CD4-positive, alpha-beta T cell treated with Interleukin-6 for 4 hours (primary cell): ENCODE measurements around the gene GFI1.
"Not testable (repeated sequence)": the region's sequence is repeated elsewhere in the genome, so short reads cannot be mapped to it uniquely, and the experiment has no call there.

Experiments
- DNase-seq: peaks from one replicate; pipeline ENCODE4 v3.0.0-alpha.2; 2020; ENCODE audit warnings: mixed read lengths

The GFI1 gene

GRCh38 chr1:92486251-92487077 is at the start of gene GFI1:
GFI1 (minus strand) TSS chr1:92486925; CDS start chr1:92483487, 3,438 bp downstream.
- DNase-seq, result peak; percentile 70

- DNase-seq, result not testable (repeated sequence)
Observed at GRCh38 chr1:92532371-92532770, 45.6 kb upstream of the GFI1 start.

- not testable (repeated sequence) for DNase-seq
Observed at GRCh38 chr1:92531939-92532338, 45.2 kb upstream of the GFI1 start.

- no peak for DNase-seq
Observed at GRCh38 chr1:92527670-92528069, 40.9 kb upstream of the GFI1 start.

- not testable (repeated sequence) for DNase-seq
Observed at GRCh38 chr1:92524944-92525590, 38.3 kb upstream of the GFI1 start.

DNA sequence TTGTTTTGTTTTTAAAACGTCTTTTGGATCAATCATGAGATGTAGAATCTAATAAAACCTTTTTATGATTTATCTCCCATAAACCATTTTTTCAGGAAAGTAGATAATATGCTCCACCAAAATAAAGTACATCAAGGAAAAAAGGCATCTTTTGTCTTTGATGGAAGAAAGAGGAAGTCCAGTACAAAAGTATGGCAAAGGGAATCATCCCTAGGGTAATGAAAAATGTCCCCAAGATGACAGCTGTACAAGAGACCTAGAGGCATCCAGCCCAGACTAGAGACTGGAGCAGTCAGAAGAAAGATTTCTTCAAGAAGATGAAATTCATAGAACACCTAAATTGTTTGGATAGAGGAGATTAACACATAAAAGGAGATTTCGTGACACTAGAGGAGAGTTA is 32.3 kb upstream of the GFI1 start:
- DNase-seq, result no peak

DNA sequence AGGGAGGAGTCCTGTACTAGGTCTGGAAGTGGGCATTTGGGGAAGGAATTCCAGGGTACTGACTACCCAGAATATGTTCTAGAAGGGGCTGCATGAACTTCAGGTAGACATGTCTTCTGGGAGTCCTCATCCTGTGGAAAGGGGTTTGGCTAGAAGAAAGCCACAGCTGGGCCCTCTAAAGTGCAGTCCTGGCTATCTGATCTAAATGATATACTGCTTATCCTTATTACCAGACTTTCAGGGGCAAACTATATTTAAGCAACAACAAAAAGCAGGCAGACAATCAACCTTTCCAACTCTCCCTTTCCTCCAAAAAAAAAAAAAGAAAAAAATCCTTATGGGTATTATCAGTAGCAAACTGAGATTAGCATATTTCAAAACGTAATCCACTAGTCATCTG is 29.8 kb upstream of the GFI1 start:
- no peak for DNase-seq

DNA sequence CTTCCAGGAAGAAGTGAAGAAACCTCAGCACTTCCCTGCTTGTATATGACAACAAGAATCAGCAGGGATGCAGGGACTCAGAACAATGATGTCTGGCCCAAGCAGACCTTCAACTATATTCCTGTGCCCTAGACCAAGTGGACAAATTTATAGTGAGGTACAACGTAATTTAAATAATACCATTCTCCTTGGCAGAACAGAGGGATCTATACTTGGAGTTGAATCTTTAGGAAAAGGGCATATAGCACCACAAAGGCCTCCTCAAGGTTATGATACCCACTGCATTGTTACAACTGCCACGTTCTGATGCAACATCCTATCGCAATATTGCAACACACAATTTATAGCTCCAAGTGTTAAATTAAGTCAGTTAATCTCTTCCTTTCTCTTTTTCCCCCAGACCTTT is 29.1 kb upstream of the GFI1 start:
- no peak for DNase-seq

- DNase-seq, result no peak
Observed at GRCh38 chr1:92511541-92511940, 24.8 kb upstream of the GFI1 start.

DNA sequence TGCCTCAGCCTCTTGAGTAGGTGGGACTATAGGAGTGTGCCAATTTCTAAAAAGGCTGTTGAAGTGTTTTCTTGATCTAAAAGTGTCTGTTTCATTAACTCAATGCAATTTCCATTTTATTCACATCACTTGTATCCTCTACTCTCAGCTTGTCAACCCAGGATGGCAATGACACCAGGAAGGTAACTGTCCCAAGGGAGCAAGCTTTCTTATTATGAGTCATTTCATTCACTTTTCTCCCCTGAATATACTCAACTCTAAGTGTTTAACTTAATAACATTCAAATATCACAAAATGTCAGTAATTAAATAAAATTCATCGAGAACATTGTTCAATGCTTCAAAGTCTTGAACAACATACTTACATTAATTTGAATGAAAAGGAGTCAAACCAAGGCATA is 22.9 kb upstream of the GFI1 start:
- no peak for DNase-seq

GRCh38 chr1:92505015-92505692 is 18.4 kb upstream of the GFI1 start:
- DNase-seq, result no peak

DNA sequence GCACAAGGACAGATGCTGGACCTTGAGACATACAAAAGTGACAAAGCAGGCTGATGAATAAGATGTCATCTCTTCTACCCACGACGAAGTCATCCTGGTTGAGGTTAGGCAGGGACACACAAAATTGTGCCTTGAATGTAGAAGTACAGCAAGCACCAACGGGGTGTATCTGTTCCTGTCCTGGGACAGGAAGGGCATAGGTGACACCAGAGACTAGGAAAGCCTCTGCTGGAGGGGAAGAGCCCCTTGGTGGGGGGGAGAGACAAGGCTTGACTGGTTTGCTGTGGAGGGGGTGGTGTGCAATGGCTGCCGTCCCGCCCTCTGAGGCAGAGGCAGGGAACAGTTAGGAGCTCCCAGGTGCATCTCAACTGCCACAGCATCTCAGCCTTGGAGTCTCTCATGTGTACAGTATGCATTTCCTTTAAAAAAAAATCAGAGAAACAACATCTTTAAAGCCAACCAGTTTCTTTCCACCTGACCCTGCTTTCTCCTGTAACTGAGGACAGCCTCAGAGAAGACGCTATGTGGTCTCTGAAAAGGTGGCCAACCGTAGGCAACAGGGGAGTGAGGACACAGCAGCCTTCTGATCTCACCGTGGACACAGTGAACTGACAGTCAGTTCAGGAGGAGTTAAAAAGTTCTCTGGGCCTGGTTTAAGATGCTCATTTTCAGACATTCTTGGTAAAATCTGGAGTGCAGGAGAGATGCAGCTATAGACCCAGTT is 17.7 kb upstream of the GFI1 start:
- no peak for DNase-seq

DNA sequence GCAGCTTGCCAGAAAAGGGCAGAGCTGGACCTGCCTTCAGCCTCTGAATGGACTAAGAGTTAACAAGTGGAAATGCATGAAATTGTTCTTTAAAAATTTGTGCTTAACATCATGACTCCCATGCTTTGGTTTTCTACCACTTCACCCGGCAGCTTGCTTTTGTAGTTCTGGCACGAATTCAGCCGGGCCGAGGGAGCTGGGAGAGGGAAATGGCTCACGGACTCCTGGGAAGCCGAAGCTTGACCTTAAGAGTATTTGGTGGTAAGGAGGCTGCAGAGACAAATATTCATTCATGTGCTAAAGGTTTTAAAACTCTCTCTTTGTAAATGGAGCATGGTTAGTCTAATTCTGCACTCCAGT is 17.2 kb upstream of the GFI1 start:
- no peak for DNase-seq

- no peak for DNase-seq
Observed at GRCh38 chr1:92503043-92503925, 16.6 kb upstream of the GFI1 start.

GRCh38 chr1:92502247-92502646 is 15.5 kb upstream of the GFI1 start:
- DNase-seq, result no peak

DNA sequence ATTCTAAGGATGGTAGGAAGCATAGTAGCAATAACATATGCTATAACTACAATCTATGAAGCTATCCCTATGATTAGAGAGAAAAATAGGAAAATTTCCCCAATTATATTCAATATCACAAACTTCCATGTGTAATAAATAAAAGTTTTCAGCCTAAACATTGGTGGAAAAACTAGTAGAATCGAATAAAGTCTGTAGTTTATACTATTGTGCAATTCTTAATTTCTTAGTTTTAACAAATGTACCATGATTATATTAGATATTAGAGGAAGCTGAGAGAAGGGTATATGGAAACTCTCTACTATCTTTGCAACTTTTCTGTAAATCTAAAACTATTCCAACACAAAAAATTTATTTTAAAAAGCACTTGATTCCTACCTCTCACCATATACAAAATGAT is 13.8 kb upstream of the GFI1 start:
- no peak for DNase-seq

GRCh38 chr1:92495392-92496063 is 8.8 kb upstream of the GFI1 start:
- DNase-seq, result no peak

DNA sequence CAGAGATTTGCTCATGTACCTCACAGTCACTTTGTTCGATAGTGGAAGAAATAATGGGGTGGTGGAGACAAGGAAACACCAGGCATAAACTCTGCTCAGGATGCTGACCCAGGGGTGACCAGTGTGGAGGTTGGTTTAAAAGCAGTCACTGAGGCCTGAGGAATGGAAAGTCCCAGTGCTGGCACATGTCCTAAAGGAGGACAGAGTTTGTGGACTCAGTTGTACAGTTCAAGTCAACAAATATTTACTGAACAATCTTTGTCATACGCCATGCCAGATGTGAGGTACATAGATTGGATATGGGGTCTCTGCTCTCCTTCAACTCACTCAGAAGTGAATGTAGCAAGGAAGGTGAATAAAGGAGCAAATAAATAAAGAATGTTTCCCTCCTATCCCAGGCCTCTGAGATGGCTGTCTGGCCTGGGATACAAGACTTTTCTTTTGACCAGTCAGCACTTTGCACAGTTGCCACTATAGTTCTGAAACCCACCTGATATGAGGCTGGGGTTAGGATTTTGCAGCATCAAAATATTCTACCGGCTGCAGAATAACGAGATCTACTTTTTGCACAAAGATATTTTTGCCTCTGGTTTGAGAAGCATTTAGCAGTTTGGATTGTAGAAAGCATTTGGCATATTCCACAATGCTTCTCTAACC is 7.9 kb upstream of the GFI1 start:
- no peak for DNase-seq

DNA sequence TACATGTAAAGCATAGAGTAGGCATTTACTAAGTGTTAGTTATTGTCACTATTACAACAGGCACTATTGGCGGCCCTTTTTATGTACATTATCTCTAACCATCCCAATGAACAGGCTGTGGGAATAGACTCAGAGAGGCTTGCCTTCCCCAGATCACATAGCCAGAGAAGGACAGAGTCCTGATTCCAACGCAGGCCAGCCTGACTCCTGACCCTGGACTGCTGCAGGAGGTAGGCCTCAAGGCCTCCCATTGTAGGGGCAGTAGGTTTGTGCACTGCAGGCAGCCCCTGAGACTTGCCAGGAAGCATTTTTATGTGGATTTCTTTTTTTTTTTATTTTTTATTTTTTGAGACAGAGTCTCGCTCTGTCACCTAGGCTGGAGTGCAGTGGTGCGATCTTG is 6.4 kb upstream of the GFI1 start:
- no peak for DNase-seq

DNA sequence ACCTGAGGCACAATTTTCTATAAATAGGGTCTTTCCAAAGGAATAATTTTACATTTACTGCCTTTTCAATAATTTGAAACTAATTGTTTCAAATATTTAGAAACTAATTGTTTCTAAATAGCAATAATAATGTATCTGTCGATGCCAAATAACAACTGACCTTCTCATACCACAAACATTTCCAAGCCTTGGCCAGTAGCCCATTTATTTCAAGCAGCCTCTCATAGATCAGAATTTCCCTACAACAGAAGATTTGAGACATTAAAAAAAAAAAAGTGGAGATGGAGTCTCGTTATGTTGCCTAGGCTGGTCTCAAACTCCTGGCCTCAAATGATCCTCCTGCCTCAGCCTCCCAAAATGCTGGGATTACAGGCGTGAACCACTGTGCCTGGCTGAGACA is 2.1 kb upstream of the GFI1 start:
- DNase-seq, result no peak

GRCh38 chr1:92488416-92488815 is 1.7 kb upstream of the GFI1 start:
- DNase-seq, result no peak
